Osteocyte (in vitro differentiated cells): ENCODE data around the gene AP5Z1. TPM values are rescaled to one million over a fixed set of nuclear protein-coding genes. Genes with fewer than 3 reads are reported as not detected.

ENCODE experiments used
- DNase-seq: peaks from one replicate; pipeline ENCODE4 v3.0.0; 2021; ENCODE audit warnings: mixed read lengths; ENCODE audit not compliant: unreplicated experiment; ENCODE audit errors: extremely low spot score
- H3K27ac Mint-ChIP-seq: one replicate; pipeline ENCODE4 v1.8.0; 2021; ENCODE audit warnings: mild to moderate bottlenecking, mixed read lengths; ENCODE audit not compliant: unreplicated experiment
- H3K27me3 Mint-ChIP-seq: one replicate; pipeline ENCODE4 v1.8.0; 2021; ENCODE audit warnings: mixed read lengths; ENCODE audit not compliant: unreplicated experiment
- H3K36me3 Mint-ChIP-seq: one replicate; pipeline ENCODE4 v1.8.0; 2021; ENCODE audit warnings: mixed read lengths; ENCODE audit not compliant: unreplicated experiment
- H3K4me1 Mint-ChIP-seq: one replicate; pipeline ENCODE4 v1.8.0; 2021; ENCODE audit warnings: mixed read lengths; ENCODE audit not compliant: unreplicated experiment
- H3K4me3 Mint-ChIP-seq: one replicate; pipeline ENCODE4 v1.8.0; 2021; ENCODE audit warnings: mild to moderate bottlenecking, moderate library complexity, mixed read lengths; ENCODE audit not compliant: unreplicated experiment
- H3K9me3 Mint-ChIP-seq: one replicate; pipeline ENCODE4 v1.8.0; 2021; ENCODE audit warnings: mixed read lengths; ENCODE audit not compliant: unreplicated experiment
- CTCF ChIP-seq: fragments of 200-600 bp; sonication (generic); IDR thresholded peaks from 2 replicates; pipeline ENCODE4 v1.5.0; 2021; ENCODE audit warnings: antibody characterized with exemption, mild to moderate bottlenecking, moderate library complexity
- total RNA-seq: library from RNA; stranded (reverse); gene quantifications from 2 replicates; pipeline ENCODE4 v1.2.1, GENCODE V29; 2021

AP5Z1 gene
- total RNA-seq, 1 donor from 2014 or later = 50.2 TPM

GRCh38 chr7:4763091-4763793 lies 12.2 kb upstream of the AP5Z1 start:
- Mint-ChIP-seq H3K36me3 (peaks cover 23% of the 10 kb centered on the region), H3K27ac (no peak overlapping the region), H3K4me1 (no peaks in the 10 kb centered on the region), H3K4me3 (no peak overlapping the region), H3K9me3 (no peaks in the 10 kb centered on the region), H3K27me3 (no peaks in the 10 kb centered on the region)
- TF ChIP-seq CTCF = no peak
- DNase-seq = no peak

DNA sequence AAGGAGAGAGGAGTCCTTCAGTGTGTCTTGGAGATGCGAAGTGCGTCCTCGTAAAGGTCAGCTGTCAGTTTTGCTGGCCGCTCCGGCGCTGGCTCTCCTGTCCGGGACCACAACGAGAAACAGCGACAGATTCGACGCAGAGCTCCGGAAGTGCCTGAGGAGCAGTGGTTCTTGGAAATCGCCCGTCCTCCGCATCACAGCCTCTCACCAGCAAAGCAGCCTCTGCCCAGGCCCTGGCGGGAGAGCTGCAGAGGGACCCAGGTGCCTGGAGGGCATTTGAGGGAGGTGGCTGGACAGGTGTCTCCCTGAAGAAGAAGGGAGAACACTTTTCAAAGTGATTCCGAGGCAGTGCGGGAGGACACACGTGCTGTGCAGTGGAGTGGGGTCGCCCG lies 11.6 kb upstream of the AP5Z1 start:
- Mint-ChIP-seq H3K4me1 (peaks cover 2% of the 10 kb centered on the region), H3K4me3 (no peak overlapping the region), H3K9me3 (no peaks in the 10 kb centered on the region), H3K36me3 (peaks cover 23% of the 10 kb centered on the region), H3K27me3 (no peaks in the 10 kb centered on the region), H3K27ac (no peak overlapping the region)
- DNase-seq = no peak
- TF ChIP-seq CTCF = no peak

GRCh38 chr7:4764402-4765007 lies 10.9 kb upstream of the AP5Z1 start:
- Mint-ChIP-seq H3K4me3 (no peak overlapping the region), H3K27ac (no peak overlapping the region), H3K9me3 (no peaks in the 10 kb centered on the region), H3K36me3 (peaks cover 23% of the 10 kb centered on the region), H3K27me3 (no peaks in the 10 kb centered on the region), H3K4me1 (peaks cover 4% of the 10 kb centered on the region)
- TF ChIP-seq CTCF = no peak
- DNase-seq = no peak

DNA sequence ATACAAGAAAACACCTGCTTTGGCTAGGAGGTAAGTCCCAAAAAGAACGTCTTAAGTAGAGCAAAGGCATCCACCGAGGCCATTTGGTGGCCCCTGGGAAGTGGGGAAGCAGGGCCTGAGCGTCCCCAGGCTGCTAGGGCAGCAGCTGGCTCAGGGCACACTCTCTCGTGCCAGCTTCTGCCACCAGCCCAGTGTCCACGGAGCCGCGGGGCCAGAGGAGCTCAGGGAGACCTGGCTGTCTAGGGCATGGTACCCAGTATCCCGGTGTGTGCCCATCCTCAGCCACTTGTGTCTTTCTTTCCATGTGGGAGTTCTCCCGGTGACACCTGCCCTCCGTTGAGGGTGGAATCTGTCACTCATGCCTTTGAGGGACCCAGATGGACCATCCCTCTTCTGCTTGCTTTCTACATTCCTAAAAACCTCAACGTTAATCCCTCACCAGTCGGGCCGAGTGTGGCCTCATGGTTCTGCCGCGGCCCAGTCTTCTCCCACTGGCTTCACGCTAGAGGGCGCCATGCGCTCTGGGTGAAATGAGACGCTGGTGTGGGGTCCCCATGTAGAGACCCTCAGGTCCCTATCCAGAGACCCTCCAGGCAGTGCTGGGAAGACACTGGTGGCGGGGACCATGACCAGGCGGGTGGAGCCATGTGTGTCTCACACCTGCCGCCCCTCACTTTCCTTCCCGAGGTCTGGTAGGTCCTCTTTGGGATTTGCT lies 9.5 kb upstream of the AP5Z1 start:
- Mint-ChIP-seq H3K9me3 (no peaks in the 10 kb centered on the region), H3K27ac (no peak overlapping the region), H3K4me3 (no peak overlapping the region), H3K4me1 (peaks cover 4% of the 10 kb centered on the region), H3K27me3 (no peaks in the 10 kb centered on the region), H3K36me3 (peaks cover 18% of the 10 kb centered on the region)
- TF ChIP-seq CTCF = peak; percentile 39
- DNase-seq = no peak
